GM12874 (cell line): ENCODE results near the gene ABCG4.

Experiments used
- TF ChIP-seq, protein P1 (sequence below): IDR thresholded peaks from 2 replicates; pipeline ENCODE4 v1.5.1; 2011; ENCODE audit warnings: low read depth, mild to moderate bottlenecking, control low read depth, low read length, moderate library complexity; ENCODE audit not compliant: insufficient read depth

ABCG4 gene

DNA sequence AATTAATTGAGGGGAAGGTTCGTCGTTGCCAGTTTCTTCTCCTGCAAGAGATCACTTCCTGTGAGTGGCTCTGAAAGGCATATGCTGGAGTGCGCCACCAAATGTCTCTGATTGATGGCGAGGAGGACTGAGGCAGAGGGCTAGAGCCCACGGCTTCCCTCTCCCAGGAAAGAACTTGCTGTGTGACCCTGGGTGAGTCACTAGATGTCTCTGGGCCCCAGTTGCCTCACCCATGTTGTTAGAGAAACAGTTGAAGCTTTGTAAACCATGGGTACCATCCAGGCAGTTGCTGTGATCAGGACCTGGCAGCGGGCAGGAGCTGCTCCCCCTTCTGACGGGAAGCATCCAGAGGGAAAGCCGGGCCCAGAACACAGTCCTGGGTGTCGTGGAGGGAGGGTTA, 3.2 kb downstream of the ABCG4 start:
- TF ChIP-seq, protein P1, sequence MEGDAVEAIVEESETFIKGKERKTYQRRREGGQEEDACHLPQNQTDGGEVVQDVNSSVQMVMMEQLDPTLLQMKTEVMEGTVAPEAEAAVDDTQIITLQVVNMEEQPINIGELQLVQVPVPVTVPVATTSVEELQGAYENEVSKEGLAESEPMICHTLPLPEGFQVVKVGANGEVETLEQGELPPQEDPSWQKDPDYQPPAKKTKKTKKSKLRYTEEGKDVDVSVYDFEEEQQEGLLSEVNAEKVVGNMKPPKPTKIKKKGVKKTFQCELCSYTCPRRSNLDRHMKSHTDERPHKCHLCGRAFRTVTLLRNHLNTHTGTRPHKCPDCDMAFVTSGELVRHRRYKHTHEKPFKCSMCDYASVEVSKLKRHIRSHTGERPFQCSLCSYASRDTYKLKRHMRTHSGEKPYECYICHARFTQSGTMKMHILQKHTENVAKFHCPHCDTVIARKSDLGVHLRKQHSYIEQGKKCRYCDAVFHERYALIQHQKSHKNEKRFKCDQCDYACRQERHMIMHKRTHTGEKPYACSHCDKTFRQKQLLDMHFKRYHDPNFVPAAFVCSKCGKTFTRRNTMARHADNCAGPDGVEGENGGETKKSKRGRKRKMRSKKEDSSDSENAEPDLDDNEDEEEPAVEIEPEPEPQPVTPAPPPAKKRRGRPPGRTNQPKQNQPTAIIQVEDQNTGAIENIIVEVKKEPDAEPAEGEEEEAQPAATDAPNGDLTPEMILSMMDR, result no peak

- TF ChIP-seq, protein P1, result no peak
Measured at GRCh38 chr11:119152604-119153003, 3.8 kb downstream of the ABCG4 start.

- TF ChIP-seq, protein P1, result no peak
Measured at GRCh38 chr11:119153049-119153818, 4.4 kb downstream of the ABCG4 start.

GRCh38 chr11:119154178-119154577, 5.3 kb downstream of the ABCG4 start:
- TF ChIP-seq, protein P1, result no peak

DNA sequence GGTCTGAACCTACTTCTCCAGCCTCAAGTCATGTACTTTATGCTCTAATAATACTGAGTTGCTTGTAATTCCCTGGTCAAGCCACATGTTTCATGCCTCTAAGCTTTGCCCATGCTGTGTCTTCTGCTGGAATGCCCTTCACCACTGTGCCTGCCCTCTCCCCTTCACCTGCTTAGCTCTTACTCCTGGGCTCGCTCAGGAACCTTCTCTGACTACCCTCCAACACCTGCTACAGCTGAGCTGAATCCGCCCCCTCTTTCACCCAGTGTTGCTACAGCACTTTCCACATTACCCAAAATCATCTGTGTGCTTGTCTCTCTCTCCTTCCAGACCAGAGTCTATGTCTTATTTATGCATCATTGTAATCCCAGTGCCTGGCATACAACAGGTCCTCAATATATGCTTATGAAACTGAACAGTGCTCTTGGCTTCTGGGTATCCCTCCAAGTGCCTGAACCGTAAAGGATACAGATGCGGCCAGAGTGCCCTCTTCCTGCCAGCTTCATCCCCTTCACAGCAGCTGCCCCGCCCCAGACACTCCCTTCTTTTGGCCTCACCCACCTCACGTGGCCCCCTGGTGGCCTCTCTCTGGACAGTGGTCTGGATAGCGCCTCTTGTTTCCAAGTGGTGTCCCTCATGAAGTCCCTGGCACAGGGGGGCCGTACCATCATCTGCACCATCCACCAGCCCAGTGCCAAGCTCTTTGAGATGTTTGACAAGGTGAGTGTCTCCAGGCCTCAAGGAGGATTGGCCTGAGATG, 7.1 kb downstream of the ABCG4 start:
- TF ChIP-seq, protein P1, result peak; percentile 15; the same call in 1 of the 2 replicates

- TF ChIP-seq, protein P1, result no peak
Measured at GRCh38 chr11:119156496-119156895, 7.6 kb downstream of the ABCG4 start.

- TF ChIP-seq, protein P1, result no peak
Measured at GRCh38 chr11:119157063-119157462, 8.2 kb downstream of the ABCG4 start.
